ENCODE data around the gene IFNA8. TPM values are rescaled to one million over a fixed set of nuclear protein-coding genes. Genes with fewer than 3 reads are reported as not detected.

The IFNA8 gene
- total RNA-seq, 1 donor from 2014 or later: not detected

- Mint-ChIP-seq H3K27me3 (ENCODE audit: insufficient read depth) (peaks cover 53% of the 10 kb centered on the region), H3K4me3 (no peak overlapping the region), H3K9me3 (no peaks in the 10 kb centered on the region), H3K27ac (no peak overlapping the region), H3K4me1 (ENCODE audit: low read depth) (no peaks in the 10 kb centered on the region), H3K36me3 (ENCODE audit: low read depth) (no peaks in the 10 kb centered on the region)
- intact Hi-C loops (cut with micrococcal nuclease): loop anchor here (10.0 kb wide), 1 partner anchor 572 kb away; no protein-coding TSS in a partner anchor
- no peak for DNase-seq (ENCODE audit: low spot score)
These were observed 6.3 kb upstream of the IFNA8 start for GRCh38 chr9:21402386-21403251.

- H3K9me3 Mint-ChIP-seq: no peaks in the 10 kb centered on the region
These were observed 4.8 kb upstream of the IFNA8 start for GRCh38 chr9:21404146-21404545.

GRCh38 chr9:21412107-21412506 is 3.2 kb downstream of the IFNA8 start:
- H3K36me3 Mint-ChIP-seq (ENCODE audit: low read depth): no peaks in the 10 kb centered on the region
- no peak overlapping the region for H3K27ac Mint-ChIP-seq
- H3K27me3 Mint-ChIP-seq (ENCODE audit: insufficient read depth): peaks cover 22% of the 10 kb centered on the region
- no peak overlapping the region for H3K4me3 Mint-ChIP-seq
- H3K9me3 Mint-ChIP-seq: no peaks in the 10 kb centered on the region
- no peaks in the 10 kb centered on the region for H3K4me1 Mint-ChIP-seq (ENCODE audit: low read depth)
- DNase-seq (ENCODE audit: low spot score): no peak
- intact Hi-C loops (cut with micrococcal nuclease): no loop called here

More at GRCh38 chr9:21404146-21404545, 4.8 kb upstream of the IFNA8 start:
- intact Hi-C loops (cut with micrococcal nuclease): loop anchor here (10.0 kb wide), 1 partner anchor 571 kb away; no protein-coding TSS in a partner anchor
- H3K36me3 Mint-ChIP-seq (ENCODE audit: low read depth): no peaks in the 10 kb centered on the region
- no peak for DNase-seq (ENCODE audit: low spot score)
- peaks cover 48% of the 10 kb centered on the region for H3K27me3 Mint-ChIP-seq (ENCODE audit: insufficient read depth)
- no peaks in the 10 kb centered on the region for H3K4me1 Mint-ChIP-seq (ENCODE audit: low read depth)
- no peak overlapping the region for H3K27ac Mint-ChIP-seq
- no peak overlapping the region for H3K4me3 Mint-ChIP-seq

GRCh38 chr9:21413151-21413550 is 4.2 kb downstream of the IFNA8 start:
- Mint-ChIP-seq H3K36me3 (ENCODE audit: low read depth) (no peaks in the 10 kb centered on the region), H3K27ac (no peak overlapping the region), H3K4me3 (no peak overlapping the region), H3K27me3 (ENCODE audit: insufficient read depth) (peaks cover 22% of the 10 kb centered on the region), H3K9me3 (no peaks in the 10 kb centered on the region), H3K4me1 (ENCODE audit: low read depth) (no peaks in the 10 kb centered on the region)
- DNase-seq (ENCODE audit: low spot score): no peak
- intact Hi-C loops (cut with micrococcal nuclease): no loop called here

GRCh38 chr9:21413624-21414023 is 4.7 kb downstream of the IFNA8 start:
- DNase-seq (ENCODE audit: low spot score): no peak

GRCh38 chr9:21414220-21414940 is 5.5 kb downstream of the IFNA8 start:
- Mint-ChIP-seq H3K27ac (no peak overlapping the region), H3K4me3 (no peak overlapping the region), H3K9me3 (no peaks in the 10 kb centered on the region), H3K27me3 (ENCODE audit: insufficient read depth) (peaks cover 23% of the 10 kb centered on the region), H3K4me1 (ENCODE audit: low read depth) (no peaks in the 10 kb centered on the region), H3K36me3 (ENCODE audit: low read depth) (no peaks in the 10 kb centered on the region)
- no peak for DNase-seq (ENCODE audit: low spot score)
- intact Hi-C loops (cut with micrococcal nuclease): no loop called here

More at GRCh38 chr9:21413624-21414023, 4.7 kb downstream of the IFNA8 start:
- H3K4me3 Mint-ChIP-seq: no peak overlapping the region
- H3K9me3 Mint-ChIP-seq: no peaks in the 10 kb centered on the region
- H3K27ac Mint-ChIP-seq: no peak overlapping the region
- no peaks in the 10 kb centered on the region for H3K36me3 Mint-ChIP-seq (ENCODE audit: low read depth)
- intact Hi-C loops (cut with micrococcal nuclease): no loop called here
- peaks cover 22% of the 10 kb centered on the region for H3K27me3 Mint-ChIP-seq (ENCODE audit: insufficient read depth)
- H3K4me1 Mint-ChIP-seq (ENCODE audit: low read depth): no peaks in the 10 kb centered on the region

GRCh38 chr9:21415493-21416267 is 6.8 kb downstream of the IFNA8 start:
- Mint-ChIP-seq H3K4me1 (ENCODE audit: low read depth) (no peaks in the 10 kb centered on the region), H3K36me3 (ENCODE audit: low read depth) (no peaks in the 10 kb centered on the region), H3K9me3 (no peaks in the 10 kb centered on the region), H3K27me3 (ENCODE audit: insufficient read depth) (peaks cover 25% of the 10 kb centered on the region), H3K4me3 (no peak overlapping the region), H3K27ac (no peak overlapping the region)
- intact Hi-C loops (cut with micrococcal nuclease): no loop called here
- DNase-seq (ENCODE audit: low spot score): no peak

- no peak overlapping the region for H3K4me3 Mint-ChIP-seq
- no peak for DNase-seq (ENCODE audit: low spot score)
- intact Hi-C loops (cut with micrococcal nuclease): no loop called here
- H3K27me3 Mint-ChIP-seq (ENCODE audit: insufficient read depth): peaks cover 47% of the 10 kb centered on the region
- H3K9me3 Mint-ChIP-seq: no peaks in the 10 kb centered on the region
- H3K27ac Mint-ChIP-seq: no peak overlapping the region
- no peaks in the 10 kb centered on the region for H3K36me3 Mint-ChIP-seq (ENCODE audit: low read depth)
- H3K4me1 Mint-ChIP-seq (ENCODE audit: low read depth): no peaks in the 10 kb centered on the region
These were observed 19.3 kb downstream of the IFNA8 start for GRCh38 chr9:21428235-21428634.

- no peaks in the 10 kb centered on the region for H3K36me3 Mint-ChIP-seq (ENCODE audit: low read depth)
- no peak overlapping the region for H3K4me3 Mint-ChIP-seq
- intact Hi-C loops (cut with micrococcal nuclease): no loop called here
- H3K9me3 Mint-ChIP-seq: no peaks in the 10 kb centered on the region
- no peak overlapping the region for H3K27ac Mint-ChIP-seq
- peaks cover 50% of the 10 kb centered on the region for H3K27me3 Mint-ChIP-seq (ENCODE audit: insufficient read depth)
- no peaks in the 10 kb centered on the region for H3K4me1 Mint-ChIP-seq (ENCODE audit: low read depth)
- no peak for DNase-seq (ENCODE audit: low spot score)
These were observed 20.3 kb downstream of the IFNA8 start for GRCh38 chr9:21429191-21429590.

- H3K9me3 Mint-ChIP-seq: no peaks in the 10 kb centered on the region
- intact Hi-C loops (cut with micrococcal nuclease): no loop called here
- H3K36me3 Mint-ChIP-seq (ENCODE audit: low read depth): no peaks in the 10 kb centered on the region
- no peak overlapping the region for H3K27ac Mint-ChIP-seq
- no peaks in the 10 kb centered on the region for H3K4me1 Mint-ChIP-seq (ENCODE audit: low read depth)
- DNase-seq (ENCODE audit: low spot score): no peak
- no peak overlapping the region for H3K4me3 Mint-ChIP-seq
- H3K27me3 Mint-ChIP-seq (ENCODE audit: insufficient read depth): peaks cover 53% of the 10 kb centered on the region
These were observed 23.9 kb downstream of the IFNA8 start for GRCh38 chr9:21432672-21433425.

GRCh38 chr9:21434202-21435014 is 25.5 kb downstream of the IFNA8 start:
- no peaks in the 10 kb centered on the region for H3K9me3 Mint-ChIP-seq
- no peak overlapping the region for H3K27ac Mint-ChIP-seq
- no peak for DNase-seq (ENCODE audit: low spot score)
- peaks cover 43% of the 10 kb centered on the region for H3K27me3 Mint-ChIP-seq (ENCODE audit: insufficient read depth)
- intact Hi-C loops (cut with micrococcal nuclease): loop anchor here (1.0 kb wide), 3 partner anchors 108 to 355 kb away; no protein-coding TSS in a partner anchor
- no peak overlapping the region for H3K4me3 Mint-ChIP-seq
- no peaks in the 10 kb centered on the region for H3K36me3 Mint-ChIP-seq (ENCODE audit: low read depth)
- no peaks in the 10 kb centered on the region for H3K4me1 Mint-ChIP-seq (ENCODE audit: low read depth)

All from activated T-helper 1 cell treated with anti-CD3 and anti-CD28 coated beads, Interleukin-12 subunit alpha, Interleukin-12 subunit beta, Interleukin-2, Interleukin-4 antibody, amounts not matched to agents 30 ng/mL and 10 ng/mL and 1 ng/mL, durations not matched to agents 14 hours and 24 hours and 36 hours (primary cell).